Measurements from ENCODE around the gene CDC42SE2.

DNA sequence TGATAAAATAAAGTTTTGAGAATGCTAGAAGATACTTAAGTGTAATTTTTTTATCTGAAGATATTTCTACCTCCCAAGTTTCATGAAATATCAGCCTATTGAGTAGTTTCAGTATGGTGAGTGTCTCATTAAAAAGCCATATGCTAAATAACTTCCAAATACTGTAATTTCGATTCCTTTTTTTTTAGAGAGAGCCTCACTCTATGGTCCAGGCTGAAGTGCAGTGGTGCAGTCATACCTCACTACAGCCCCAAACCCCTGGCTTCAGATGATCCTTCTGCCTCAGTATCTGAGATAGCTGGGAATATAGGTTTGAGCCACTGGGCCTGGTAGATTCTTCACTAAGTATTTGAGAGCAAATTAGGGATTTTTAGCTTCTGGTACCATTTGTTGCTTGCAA, 24.5 kb downstream of the CDC42SE2 start:
- TF ChIP-seq, protein P1, sequence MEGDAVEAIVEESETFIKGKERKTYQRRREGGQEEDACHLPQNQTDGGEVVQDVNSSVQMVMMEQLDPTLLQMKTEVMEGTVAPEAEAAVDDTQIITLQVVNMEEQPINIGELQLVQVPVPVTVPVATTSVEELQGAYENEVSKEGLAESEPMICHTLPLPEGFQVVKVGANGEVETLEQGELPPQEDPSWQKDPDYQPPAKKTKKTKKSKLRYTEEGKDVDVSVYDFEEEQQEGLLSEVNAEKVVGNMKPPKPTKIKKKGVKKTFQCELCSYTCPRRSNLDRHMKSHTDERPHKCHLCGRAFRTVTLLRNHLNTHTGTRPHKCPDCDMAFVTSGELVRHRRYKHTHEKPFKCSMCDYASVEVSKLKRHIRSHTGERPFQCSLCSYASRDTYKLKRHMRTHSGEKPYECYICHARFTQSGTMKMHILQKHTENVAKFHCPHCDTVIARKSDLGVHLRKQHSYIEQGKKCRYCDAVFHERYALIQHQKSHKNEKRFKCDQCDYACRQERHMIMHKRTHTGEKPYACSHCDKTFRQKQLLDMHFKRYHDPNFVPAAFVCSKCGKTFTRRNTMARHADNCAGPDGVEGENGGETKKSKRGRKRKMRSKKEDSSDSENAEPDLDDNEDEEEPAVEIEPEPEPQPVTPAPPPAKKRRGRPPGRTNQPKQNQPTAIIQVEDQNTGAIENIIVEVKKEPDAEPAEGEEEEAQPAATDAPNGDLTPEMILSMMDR (IDR thresholded peaks at IDR 0.05; ENCODE audit: insufficient read depth, low read length) = no peak
- TF ChIP-seq, protein P2, sequence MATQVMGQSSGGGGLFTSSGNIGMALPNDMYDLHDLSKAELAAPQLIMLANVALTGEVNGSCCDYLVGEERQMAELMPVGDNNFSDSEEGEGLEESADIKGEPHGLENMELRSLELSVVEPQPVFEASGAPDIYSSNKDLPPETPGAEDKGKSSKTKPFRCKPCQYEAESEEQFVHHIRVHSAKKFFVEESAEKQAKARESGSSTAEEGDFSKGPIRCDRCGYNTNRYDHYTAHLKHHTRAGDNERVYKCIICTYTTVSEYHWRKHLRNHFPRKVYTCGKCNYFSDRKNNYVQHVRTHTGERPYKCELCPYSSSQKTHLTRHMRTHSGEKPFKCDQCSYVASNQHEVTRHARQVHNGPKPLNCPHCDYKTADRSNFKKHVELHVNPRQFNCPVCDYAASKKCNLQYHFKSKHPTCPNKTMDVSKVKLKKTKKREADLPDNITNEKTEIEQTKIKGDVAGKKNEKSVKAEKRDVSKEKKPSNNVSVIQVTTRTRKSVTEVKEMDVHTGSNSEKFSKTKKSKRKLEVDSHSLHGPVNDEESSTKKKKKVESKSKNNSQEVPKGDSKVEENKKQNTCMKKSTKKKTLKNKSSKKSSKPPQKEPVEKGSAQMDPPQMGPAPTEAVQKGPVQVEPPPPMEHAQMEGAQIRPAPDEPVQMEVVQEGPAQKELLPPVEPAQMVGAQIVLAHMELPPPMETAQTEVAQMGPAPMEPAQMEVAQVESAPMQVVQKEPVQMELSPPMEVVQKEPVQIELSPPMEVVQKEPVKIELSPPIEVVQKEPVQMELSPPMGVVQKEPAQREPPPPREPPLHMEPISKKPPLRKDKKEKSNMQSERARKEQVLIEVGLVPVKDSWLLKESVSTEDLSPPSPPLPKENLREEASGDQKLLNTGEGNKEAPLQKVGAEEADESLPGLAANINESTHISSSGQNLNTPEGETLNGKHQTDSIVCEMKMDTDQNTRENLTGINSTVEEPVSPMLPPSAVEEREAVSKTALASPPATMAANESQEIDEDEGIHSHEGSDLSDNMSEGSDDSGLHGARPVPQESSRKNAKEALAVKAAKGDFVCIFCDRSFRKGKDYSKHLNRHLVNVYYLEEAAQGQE (IDR thresholded peaks at IDR 0.05; ENCODE audit: insufficient replicate concordance, low read depth) = no peak
- no peak for TF ChIP-seq SPI1 (IDR thresholded peaks at IDR 0.05; ENCODE audit: borderline replicate concordance, low read depth)
